ENCODE data around the gene SPDYE18. TPM values are rescaled to one million over a fixed set of nuclear protein-coding genes. Genes with fewer than 3 reads are reported as not detected.

Gene SPDYE18
- total and polyA plus RNA-seq, 4 donors: 0.09 to 0.75 (median 0.34) TPM

Small RNA genes within 50 kb of the gene (small RNA-seq; reads per million reads assigned to genes)
- not detected for gene RF00019

Other genes with a start within 250 kb of the SPDYE18 start
- not detected for gene SPDYE17, start 30.2 kb downstream of the SPDYE18 start, total RNA-seq
- not detected for gene SPDYE17, start 30.2 kb downstream of the SPDYE18 start, polyA plus RNA-seq
- gene CCDC146, start 60.1 kb upstream of the SPDYE18 start, total RNA-seq: 1 to 10 TPM; 2.7 to 3.5 TPM
- 1 to 10 TPM; 1.3 to 3.9 TPM for gene CCDC146, start 60.1 kb upstream of the SPDYE18 start, polyA plus RNA-seq
- gene FGL2, start 137.3 kb upstream of the SPDYE18 start, total RNA-seq: 10 to 100 TPM; 19.1 to 21.7 TPM
- 1 to 10 TPM; 2.7 to 8.1 TPM for gene FGL2, start 137.3 kb upstream of the SPDYE18 start, polyA plus RNA-seq